ENCODE data around the gene CDH13.

DNA sequence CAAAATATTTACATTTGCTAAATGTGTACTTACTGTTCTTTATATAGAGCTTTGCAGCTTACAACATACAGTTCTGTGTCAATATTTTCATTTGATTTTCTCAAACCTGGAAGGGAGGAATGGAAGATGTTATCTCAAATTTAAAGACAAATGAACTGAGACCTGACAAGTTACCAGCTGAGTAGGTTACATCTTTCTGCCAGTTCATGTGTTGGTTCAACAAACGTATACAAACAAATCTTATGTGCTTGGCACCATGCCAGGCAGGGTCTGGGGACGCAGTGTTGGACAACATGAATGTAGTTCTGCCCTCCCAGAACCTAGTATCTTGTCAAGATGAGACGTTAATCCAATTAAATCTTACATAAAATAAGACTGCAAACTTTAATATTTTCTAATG, 673.6 kb downstream of the CDH13 start:
- TF ChIP-seq CTCF (IDR thresholded peaks at IDR 0.05) (no peak), POLR2A (IDR thresholded peaks at IDR 0.05) (no peak)

Measured in body of pancreas (tissue), 4 donors.